DLD1 (cell line): ENCODE data around the gene AQP12B.
"Not testable (repeated sequence)": the region's sequence is repeated elsewhere in the genome, so short reads cannot be mapped to it uniquely, and the experiment has no call there.

ENCODE experiments used
- in situ Hi-C: cut with HindIII; loops from 2 replicates; pipeline ENCODE4 v1.10.0; 2017; ENCODE audit warnings: low sequenced_read_pairs

Gene AQP12B

DNA sequence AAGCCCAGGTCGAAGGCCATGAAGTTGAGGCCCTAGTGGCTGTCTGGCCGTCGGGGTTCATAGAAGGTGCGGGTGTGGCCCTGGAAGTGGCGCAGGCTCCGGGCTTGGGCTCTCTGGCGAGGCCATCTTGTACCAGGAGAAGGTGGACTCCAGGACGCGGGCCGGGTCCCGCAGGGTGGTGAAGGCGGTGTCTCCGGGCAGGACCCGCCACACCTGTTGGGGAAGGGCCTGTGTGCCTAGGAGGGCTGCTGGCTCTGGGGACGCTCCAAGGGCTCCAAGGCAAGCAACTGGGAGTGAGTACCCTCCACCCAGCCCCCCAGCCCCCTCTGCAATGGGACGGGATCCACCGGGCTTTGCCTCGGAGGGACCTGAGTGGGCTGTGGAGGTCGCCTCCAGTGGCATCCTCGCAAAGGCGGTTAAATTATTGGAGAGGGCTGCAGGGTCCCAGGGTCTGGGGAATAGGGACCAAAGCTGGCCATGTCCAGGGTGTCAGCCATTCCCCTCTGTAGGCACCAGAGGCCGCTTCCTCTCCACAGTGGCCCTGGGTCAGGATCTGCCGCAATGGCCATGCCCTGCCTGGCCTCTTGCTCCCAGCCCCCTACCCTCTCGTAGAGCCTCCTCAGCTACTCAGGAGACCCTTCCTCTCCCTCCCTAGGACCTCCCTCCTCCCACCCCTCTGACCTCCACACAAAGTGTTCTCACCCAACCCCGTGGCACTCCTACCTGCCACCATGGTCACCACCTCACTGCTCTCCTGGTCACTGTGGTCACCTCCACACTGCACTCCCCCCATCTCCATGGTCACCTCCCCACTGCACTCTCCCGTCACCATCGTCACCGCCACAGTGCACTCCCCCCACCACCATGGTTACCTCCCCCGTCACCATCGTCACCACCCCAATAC lies 19.3 kb upstream of the AQP12B start:
- in situ Hi-C loops = no loop called here

DNA sequence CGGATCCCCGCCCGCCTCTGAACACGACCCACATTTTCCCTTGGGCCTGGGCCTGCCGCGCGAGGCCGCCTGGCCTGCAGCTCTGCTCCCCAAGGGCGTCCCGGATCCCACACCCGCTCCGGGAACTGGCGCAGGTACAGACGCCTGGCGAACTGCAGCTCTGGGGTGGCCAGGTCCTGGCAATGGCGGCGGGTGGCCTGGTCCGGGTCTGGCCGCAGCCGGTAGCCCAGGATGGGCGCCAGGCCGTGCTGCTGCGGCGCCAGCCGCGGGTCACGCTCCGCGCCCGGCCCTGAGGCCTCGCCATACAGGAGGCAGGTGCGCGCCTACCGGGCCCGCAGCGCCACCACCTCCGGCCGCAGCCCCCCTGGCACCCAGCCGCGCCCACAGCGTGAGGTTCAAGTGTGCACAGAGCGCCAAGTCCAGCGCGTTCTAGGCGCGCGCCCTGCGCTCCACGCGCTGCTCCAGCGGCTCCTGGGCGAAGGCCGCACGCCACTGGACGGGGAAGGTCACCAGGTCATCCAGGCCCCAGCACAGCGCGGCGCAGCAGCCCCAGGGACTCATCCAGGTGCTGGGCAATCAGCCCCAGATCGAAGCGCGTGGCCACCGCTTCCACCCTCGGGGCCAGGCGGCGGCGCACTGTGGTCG lies 18.5 kb upstream of the AQP12B start:
- in situ Hi-C loops = no loop called here

DNA sequence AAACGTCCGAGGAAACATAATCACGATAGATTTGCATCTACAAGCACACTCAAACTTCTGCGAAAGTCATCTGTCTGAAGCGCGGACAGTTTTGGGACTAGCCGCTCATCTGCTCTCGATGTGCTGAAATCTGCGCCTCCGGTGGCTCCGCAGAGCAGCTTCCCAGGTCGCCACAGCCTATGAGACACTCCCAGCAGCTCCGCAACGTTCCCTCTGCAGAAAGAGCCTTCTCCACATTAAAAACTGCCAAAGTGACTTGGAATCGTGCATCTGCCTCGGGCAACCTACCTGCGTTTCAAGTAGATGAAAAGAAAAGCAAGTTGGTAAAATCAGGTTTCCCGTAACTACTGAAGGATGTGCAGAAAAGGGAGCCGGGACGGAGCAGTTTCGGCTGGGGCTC lies 17.9 kb upstream of the AQP12B start:
- in situ Hi-C loops = not testable (repeated sequence)

DNA sequence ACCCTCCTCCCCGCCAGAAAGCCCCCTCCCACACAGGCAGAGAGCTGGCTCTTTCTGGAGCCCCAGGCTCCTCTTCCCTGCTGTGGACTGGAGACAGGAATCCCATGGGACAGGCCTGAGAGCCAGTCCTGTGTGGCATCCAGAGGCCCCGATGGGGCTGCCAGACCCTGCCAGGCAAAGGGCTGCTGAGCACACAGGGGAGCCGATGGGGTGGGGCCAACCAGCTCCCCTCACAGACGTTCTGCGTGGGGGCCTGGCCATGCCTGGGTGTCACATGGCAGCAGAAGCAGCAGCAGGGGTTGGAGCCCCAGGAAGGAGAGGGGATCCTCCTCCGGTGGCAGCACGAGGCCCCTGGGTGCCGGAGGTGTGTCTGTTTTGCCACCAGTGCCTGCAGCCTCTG lies 17.1 kb upstream of the AQP12B start:
- in situ Hi-C loops = not testable (repeated sequence)

DNA sequence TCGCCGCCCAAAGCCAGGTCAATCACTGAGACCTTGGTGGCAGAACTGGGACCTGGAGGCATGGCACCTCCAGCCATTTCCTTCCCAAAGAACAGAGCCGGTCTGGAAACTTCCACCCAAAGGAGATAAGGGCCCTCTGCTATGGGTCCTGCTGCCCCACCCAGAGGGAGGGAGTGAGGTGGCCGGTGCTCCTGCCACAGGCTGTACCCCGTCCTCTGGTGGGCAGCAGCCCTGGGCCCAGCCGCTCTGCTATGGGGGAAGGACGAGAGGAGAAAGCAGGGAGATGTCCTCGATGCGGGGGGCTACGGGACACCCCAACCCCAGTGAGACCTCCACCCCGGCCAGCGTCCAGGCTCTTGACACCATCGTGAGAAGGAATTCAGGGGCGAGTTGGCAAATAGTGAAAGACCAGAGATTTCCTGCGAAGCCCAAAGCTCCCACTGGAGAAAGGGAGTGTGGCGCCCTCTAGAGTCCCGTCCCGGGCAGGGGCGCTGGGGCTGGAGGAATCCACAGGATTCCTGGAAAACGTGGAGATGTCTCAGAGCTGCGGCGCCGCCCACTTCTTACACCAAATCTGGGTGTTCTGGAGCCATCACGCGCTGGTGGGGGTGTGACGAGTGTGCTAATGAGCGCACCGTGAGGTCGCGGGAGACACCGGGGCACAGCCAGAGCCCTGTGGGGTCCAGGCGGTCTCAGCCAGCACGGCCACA lies 16.3 kb upstream of the AQP12B start:
- in situ Hi-C loops = not testable (repeated sequence)

DNA sequence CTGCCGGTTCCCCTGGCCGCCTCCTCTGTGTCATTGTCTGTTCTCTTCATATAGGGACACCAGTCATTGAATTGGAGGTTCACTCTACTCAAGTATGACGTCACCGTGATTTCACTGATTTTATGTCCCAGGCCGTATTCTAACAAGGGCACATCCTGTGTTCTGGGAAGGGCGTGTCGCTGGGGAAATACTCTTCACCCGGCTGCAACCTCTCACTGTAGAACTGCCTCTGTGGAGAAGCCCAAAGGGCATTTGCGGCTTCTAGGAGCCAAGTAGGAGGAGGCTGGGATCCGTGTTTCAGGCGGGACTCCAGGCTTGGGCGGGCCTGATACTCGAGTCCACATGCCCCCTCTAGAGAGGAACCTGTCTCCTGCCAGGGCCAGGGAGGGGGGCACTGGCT lies 13.8 kb upstream of the AQP12B start:
- in situ Hi-C loops = not testable (repeated sequence)

DNA sequence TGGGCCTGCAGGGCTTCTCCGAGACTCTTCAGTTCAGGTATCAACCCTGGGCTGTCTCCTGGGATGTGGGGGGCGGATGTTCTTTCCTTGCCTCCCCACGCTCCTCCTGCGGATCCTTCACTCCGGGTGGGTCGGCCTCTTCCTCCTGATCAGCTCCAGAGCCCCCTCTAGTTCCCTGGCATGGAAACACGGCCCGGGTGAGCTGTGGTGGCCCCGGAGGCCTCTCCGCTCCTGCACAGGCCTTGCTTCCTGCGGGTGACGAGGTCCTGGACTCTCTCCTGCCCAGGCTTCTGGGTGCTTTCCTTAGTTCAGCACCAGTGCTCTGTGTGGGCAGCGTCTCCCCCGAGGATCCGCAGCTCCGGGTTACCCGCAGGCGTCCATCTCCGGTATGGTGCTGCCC lies 12.9 kb upstream of the AQP12B start:
- in situ Hi-C loops = not testable (repeated sequence)

DNA sequence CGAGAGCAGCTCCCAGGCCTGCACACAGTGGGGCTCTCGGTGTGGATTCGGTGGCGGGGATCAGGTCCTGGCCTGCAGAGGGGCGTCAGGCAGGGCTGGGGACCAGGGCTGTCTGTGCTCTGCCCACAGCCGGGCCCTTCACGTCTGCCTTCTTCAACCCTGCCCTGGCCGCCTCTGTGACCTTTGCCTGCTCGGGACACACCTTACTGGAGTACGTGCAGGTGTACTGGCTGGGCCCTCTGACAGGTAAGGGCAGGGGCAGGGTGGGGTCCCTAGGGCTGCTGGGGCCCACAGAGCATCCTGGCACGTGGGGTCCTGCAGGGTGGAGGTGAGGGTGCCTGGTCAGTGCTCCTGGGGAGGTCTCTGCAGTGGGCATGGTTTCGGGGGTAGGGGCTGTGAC lies 11.6 kb upstream of the AQP12B start:
- in situ Hi-C loops = not testable (repeated sequence)

DNA sequence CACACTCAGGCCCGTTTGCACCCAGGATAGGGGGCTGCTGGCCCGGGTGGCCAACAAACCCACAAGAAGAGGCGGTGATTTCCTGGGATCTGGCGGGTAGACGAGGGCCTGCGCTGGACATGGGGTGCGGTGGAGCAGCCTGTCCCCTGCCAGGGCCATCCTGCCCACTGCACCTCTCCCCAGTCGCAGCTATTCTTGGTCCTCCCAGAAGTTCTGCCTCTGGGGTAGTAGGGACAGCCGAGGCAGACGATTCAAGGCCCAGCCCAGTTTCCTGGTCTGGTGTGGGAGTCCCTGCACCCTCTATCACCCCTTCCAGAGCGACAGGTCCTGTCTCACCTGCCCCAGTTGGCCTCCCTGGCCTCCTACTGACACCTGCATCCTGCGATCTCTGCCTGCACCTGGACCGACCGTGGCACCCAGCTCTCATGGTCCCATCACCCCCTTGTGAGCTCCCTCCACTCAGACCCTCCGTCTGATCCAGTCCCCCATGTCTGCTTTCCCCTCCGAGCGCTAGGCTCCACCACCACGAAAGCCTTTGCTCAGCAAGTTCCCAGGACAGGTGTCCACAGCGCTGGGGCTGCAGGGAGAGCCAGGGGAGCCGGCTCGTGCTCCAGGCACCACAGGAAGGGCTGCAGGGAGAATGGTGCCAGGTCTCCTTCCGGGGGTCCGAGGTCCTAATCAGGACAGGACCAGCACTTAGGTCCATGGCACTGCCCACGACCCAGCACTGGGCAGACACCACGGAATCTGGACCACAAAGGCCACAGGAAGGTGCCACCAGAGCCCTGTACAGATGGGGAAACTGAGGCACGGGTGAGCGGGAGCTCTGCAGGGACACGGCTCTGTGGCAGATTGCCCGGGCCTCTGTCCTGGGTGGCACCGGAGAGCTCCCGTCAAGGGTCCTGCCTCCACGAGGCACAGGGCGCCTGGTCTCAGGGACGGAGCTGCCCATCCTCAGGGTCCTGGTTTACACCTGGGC lies 10.2 kb upstream of the AQP12B start:
- in situ Hi-C loops = not testable (repeated sequence)

DNA sequence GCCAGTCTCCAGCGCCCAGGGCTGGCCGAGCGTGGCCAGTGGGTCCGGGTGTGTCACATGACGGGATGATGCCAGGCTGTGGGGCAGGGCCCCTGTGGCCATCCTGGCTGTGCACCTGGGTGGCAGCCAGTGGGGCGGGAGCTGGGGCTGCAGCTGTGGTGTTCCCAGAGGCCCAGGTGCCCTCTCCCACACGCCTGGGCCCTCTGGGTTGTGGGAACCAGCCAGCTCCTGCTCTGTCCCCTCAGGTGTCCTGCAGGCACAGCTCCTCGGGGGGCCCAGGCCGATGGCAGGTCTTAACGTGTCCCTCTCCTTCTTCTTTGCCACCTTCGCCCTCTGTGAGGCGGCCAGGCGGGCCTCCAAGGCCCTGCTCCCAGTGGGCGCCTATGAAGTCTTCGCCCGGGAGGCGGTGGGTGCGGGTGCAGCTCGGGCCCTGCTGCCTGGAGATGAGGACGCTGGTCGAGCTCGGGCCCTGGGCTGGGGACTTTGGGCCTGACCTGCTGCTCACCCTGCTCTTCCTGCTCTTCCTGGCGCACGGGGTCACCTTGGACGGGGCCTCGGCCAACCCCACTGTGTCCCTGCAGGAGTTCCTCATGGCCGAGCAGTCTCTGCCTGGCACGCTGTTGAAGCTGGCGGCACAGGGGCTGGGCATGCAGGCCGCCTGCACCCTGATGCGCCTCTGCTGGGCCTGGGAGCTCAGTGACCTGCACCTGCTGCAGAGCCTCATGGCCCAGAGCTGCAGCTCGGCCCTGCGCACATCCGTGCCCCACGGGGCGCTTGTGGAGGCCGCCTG lies 9.1 kb upstream of the AQP12B start, which contains the start of gene AQP12A:
TSS of gene AQP12A (plus strand) at position 236 of the 790 bp plus-strand sequence. CDS start at position 284, 48 bp downstream.
- in situ Hi-C loops = not testable (repeated sequence)

DNA sequence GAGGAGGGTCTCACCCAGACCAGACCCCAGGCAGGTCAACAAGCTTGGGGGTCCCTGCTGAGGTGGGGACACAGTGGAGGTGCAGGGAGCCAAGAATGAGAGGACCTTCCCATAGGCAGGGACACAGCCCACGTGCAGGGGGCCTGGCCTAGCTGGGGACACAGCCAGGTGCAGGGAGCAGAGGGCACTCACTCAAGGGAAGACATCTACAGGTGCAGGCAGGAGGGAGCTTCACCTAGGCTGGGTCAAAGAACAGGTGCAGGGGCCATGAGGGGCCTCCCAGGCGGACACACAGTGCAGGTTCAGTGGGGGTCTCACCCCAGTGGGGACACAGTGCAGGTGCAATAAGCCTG lies 8.4 kb upstream of the AQP12B start:
- in situ Hi-C loops = not testable (repeated sequence)

DNA sequence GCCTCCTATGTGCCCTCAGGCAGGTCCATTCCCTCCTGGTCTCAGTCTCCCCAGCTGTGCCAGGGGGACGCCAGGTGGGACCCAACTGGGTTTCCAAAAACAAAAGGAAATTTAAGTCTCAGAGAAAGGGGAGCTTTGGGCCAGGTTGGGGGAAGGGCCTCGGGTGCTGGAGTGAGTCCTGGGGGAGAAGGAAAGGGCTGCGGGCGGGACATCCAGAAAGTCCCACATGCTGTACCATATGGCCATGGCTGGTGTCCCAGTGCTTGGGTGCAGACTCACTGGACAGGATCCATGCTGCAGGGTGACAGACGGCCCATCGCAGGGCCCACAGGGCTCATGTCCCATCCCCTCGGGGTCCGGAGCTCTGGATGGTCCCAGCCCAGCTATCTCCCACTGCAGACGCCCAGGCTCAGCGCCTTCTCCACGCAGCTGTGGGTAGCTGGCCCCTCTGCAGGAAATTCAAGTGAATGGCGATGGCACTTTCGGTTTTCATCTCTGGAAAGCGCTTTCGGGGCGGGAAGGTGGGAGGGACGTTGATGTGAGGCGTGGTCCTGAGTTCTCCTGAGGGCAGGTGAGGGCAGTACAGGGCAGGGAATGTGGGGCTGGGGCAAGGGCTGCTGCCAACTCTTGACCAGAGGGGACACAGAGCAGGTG lies 7.9 kb upstream of the AQP12B start:
- in situ Hi-C loops = not testable (repeated sequence)

DNA sequence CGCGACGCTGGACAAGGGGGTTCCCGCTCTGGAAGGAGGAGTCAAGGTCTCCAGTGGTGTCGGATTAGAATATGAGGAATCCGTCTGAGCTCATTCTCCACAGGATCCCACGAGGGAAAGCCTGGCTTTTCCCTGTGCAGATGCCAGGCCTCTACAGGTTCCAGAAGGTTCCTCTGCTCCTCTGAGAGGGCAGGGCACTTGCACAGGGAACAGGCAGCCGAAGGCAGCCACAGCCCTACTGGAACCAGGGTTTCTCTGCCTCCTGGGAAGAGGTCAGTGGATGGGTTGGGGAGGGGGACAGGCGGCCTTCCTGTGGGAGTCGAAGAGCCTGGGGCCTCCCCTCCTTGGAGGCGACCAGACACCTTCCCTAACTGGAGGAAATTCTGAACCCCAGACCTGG lies 7.3 kb upstream of the AQP12B start:
- in situ Hi-C loops = no loop called here

DNA sequence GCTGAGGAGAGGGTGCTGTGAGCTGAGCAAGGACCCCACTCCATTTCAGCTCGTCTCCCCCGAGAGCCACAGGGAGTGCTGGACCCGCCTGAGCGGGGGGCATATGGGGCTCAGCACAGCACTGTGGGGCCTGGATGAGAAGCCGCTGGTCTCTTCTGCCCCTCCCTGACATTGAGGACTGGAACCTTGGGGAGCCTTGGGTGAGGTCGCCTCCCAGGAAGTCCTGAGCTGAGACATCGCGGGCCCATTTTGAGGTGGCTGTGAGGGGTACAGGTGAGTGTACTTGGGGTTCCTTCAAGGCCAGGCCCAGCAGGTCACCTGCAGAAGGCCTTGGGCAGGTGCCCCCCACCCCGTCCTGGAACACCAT lies 5.9 kb upstream of the AQP12B start:
- in situ Hi-C loops = no loop called here

DNA sequence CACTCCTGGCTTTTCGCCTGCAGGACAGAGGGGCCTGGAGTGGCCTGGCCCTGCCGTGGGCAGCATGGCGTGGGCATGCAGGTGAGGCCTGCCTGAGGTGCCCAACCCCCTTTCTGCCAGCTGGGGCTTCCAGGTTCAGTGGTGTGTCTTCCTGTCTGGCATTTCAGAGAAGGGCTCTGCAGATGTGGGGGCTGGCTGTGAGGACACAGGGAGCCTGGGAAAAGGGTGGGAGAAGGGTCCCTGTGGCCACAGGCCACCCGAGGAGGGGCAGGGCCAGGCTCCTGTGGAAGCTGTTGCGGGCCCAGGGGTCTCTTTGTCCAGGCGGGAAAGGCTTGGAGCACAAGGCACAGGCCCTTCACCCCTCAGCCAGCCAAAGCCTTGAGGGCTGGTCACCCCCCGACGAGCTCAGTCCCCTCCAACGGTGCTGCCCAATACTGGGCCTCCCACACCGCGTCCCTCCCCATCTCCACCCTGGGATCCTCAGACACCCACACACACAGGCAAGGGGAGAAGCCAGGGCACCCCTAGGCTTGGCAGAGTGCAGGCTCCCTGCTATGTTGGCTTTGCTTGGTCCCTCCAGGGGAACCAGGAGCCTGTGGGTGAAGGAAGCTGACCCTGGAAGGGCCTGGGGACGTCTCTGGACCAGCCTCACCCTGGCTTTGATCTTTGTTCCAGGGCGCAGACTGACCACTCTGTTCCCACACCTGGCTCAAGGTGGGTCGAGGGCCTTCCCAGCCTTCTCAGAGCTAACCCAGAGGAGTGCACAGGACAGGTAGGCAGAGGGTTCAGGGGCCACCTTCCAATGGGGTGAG lies 5.3 kb upstream of the AQP12B start:
- in situ Hi-C loops = no loop called here

DNA sequence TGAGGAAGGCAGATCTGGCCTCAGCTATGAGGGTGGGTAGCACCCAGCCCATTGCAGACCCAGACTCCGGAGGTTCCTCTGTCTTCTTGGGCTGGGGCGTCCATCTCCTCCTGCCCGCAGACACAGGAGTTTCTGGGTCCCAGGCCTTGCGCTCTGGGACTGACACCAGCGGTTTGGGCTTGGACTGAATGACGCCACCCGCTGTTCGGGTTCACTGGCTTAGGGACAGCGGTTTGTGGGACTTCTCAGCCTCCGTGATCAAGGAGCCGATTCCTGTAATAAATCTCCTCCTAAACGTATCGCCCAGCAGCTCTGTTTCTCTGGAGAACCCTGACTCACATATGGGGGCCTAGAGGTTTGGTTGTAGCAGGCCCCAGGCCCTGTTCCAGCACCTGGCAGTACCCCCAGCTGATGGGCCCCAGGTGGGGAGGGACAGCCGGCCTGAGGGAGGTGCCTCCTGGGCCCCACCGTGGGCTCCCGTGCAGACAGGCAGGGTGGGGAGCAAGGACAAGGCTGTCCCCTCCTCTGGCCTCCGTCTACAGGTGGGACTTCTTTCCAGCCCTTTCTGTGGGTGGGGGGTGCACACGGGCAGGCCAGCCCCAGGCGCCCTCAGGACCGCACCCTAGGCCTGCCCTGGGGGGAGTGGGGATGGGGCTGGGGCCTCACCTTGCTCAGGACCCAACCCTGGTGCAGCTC lies 4.5 kb upstream of the AQP12B start:
- in situ Hi-C loops = no loop called here

DNA sequence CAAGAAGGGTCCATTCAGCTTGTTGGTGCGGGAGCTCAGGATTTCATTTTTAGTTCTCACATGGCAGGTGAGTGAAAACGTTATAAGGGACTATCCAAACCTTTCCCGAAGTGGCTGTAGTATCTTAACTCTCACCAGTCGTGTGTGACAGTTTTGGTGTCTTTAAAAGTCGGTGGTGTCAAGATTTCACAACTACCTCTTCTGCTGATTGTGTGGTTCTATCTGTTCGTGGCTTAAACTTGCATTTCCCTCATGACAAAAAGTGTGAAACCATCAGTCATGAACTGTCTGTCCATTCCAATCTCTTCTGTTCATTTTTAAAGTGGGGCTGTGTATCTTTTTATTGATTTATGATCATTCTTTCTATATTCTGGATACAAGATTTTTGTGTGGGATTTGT lies 3.8 kb upstream of the AQP12B start:
- in situ Hi-C loops = no loop called here
